Nephron (organoid): ENCODE data around the gene AK8.

Experiments used
- H3K27ac Mint-ChIP-seq, 3 experiments: 2 replicates each; pipeline ENCODE4 v1.8.0; 2020; ENCODE audit warnings: mixed read lengths in 3 of 3, mild to moderate bottlenecking in 2 of 3, moderate library complexity in 1 of 3
- H3K27me3 Mint-ChIP-seq: 2 replicates; pipeline ENCODE4 v1.8.0; 2021; ENCODE audit warnings: low read depth, mild to moderate bottlenecking, moderate library complexity, mixed read lengths
- H3K36me3 Mint-ChIP-seq: 2 replicates; pipeline ENCODE4 v1.8.0; 2020; ENCODE audit warnings: low read depth, mixed read lengths
- H3K4me1 Mint-ChIP-seq: 2 replicates; pipeline ENCODE4 v1.8.0; 2020; ENCODE audit warnings: mixed read lengths
- H3K4me3 Mint-ChIP-seq, 3 experiments: 2 replicates each; pipeline ENCODE4 v1.8.0; 2020; ENCODE audit warnings: mild to moderate bottlenecking in 3 of 3, mixed read lengths in 3 of 3, moderate library complexity in 2 of 3
- H3K9me3 Mint-ChIP-seq: 2 replicates; pipeline ENCODE4 v1.8.0; 2020; ENCODE audit warnings: mixed read lengths
- TF ChIP-seq, protein P1 (sequence below), 3 experiments: fragments of 200-600 bp; sonication (generic); IDR thresholded peaks; one replicate each; pipeline ENCODE4 v1.5.0; 2021; ENCODE audit warnings: antibody characterized with exemption in 3 of 3; ENCODE audit not compliant: unreplicated experiment in 3 of 3

The AK8 gene

DNA sequence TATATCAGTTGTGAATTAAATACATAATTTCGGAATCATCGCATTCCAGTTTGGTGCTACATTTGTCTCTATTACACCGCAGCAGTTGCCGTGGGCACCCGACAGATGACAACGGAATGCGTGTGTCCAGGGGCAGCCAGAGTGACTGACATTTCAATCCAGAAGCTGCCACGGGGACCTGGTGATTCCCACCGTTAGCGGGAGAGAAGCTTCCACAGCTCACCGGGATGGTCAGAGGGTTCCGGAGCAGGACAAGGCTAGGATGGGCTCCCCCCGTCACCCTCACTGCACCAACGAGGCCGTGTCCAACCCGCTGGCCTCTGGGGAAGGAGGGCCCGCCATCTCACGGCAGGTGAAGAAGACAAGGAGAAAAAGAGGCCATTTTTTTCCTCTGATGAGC is 121.1 kb downstream of the AK8 start:
- Mint-ChIP-seq H3K27ac (no peak overlapping the region), H3K27me3 (peaks cover 9% of the 10 kb centered on the region), H3K36me3 (no peaks in the 10 kb centered on the region), H3K9me3 (no peaks in the 10 kb centered on the region), H3K4me1 (peaks cover 15% of the 10 kb centered on the region), H3K4me3 (no peak overlapping the region)
- TF ChIP-seq, protein P1, sequence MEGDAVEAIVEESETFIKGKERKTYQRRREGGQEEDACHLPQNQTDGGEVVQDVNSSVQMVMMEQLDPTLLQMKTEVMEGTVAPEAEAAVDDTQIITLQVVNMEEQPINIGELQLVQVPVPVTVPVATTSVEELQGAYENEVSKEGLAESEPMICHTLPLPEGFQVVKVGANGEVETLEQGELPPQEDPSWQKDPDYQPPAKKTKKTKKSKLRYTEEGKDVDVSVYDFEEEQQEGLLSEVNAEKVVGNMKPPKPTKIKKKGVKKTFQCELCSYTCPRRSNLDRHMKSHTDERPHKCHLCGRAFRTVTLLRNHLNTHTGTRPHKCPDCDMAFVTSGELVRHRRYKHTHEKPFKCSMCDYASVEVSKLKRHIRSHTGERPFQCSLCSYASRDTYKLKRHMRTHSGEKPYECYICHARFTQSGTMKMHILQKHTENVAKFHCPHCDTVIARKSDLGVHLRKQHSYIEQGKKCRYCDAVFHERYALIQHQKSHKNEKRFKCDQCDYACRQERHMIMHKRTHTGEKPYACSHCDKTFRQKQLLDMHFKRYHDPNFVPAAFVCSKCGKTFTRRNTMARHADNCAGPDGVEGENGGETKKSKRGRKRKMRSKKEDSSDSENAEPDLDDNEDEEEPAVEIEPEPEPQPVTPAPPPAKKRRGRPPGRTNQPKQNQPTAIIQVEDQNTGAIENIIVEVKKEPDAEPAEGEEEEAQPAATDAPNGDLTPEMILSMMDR (IDR thresholded peaks at IDR 0.05; ENCODE audit: unreplicated experiment in 3 of 3), result no peak

DNA sequence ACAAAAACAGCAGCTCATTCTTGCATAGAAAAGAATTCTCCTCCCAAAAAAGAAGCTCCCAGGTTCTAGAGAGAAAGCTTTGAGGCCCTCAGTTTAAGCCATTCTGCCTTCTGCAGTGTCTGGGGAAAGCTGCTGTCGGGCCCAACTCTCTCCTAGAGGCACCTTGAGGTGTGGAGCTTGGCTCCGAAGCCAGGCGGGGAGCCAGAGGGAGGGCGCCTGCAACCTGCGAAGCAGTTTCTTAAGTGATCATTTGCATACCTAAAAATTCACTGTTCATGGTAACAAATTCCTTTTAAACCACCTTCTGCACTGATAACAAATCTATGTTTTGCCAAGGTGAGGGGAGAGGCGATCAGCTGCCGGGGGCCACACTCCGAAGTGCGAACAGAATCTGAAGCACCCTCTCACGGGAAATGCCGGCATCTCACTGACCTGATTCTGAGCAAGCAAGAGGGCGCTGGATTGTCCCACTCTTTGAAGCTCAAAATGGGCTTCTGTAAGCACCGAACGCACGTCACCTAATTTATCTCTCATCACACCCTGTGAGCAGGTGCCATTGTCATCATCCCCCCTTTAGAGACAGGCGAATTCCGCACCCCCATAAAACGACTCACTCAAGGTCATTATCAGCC is 121.8 kb downstream of the AK8 start:
- Mint-ChIP-seq H3K4me3 (no peak overlapping the region), H3K27me3 (peaks cover 9% of the 10 kb centered on the region), H3K9me3 (no peaks in the 10 kb centered on the region), H3K27ac (no peak overlapping the region), H3K4me1 (peaks cover 15% of the 10 kb centered on the region), H3K36me3 (no peaks in the 10 kb centered on the region)
- TF ChIP-seq, protein P1 (IDR thresholded peaks at IDR 0.05; ENCODE audit: unreplicated experiment in 3 of 3), result no peak

DNA sequence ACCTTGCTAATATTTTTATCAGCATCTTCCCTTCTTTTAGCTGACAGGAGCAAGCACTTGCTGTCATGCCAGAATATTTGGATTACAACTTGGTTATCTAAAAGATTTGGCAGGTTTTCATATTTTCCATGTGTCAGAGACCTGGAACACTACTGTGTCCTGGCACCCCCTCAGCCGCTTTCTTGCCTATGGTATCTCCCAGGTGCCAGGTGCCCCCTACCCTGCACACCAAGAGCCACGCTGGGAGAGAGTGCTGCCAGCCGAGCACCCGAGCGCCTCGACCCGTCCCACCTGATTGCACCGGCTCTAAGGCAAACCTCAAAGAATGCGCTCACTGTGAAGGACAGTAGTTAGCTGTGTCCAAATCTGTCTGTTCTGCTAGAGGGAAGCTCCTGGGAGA is 123.0 kb downstream of the AK8 start:
- Mint-ChIP-seq H3K27me3 (peaks cover 13% of the 10 kb centered on the region), H3K4me3 (no peak overlapping the region), H3K27ac (no peak overlapping the region), H3K36me3 (no peaks in the 10 kb centered on the region), H3K4me1 (peaks cover 15% of the 10 kb centered on the region), H3K9me3 (no peaks in the 10 kb centered on the region)
- TF ChIP-seq, protein P1 (IDR thresholded peaks at IDR 0.05; ENCODE audit: unreplicated experiment in 3 of 3), result no peak

DNA sequence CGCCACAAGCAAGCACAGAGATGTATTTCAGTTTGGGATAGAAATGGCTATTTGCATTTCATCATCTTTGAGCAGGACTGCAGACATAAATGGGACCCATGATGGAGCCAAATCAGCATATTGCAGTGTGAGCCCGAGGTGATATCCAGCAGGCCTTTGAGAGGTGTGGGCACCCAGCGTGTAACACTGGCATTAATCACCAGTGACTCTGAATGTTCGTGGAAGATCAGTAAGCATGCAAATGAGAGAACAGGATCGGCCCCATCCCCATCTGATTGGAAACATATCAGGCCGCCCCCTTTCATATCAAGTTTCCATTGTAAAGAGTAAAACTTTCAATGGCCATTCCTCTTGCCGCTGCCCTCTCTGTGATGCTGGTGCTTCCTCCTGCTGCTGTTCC is 123.8 kb downstream of the AK8 start:
- H3K4me3 Mint-ChIP-seq, result no peak overlapping the region
- H3K27ac Mint-ChIP-seq, result no peak overlapping the region
- peaks cover 14% of the 10 kb centered on the region for H3K27me3 Mint-ChIP-seq
- TF ChIP-seq, protein P1 (IDR thresholded peaks at IDR 0.05; ENCODE audit: unreplicated experiment in 3 of 3), result no peak
- H3K36me3 Mint-ChIP-seq, result no peaks in the 10 kb centered on the region
- no peaks in the 10 kb centered on the region for H3K9me3 Mint-ChIP-seq
- H3K4me1 Mint-ChIP-seq, result peaks cover 15% of the 10 kb centered on the region

DNA sequence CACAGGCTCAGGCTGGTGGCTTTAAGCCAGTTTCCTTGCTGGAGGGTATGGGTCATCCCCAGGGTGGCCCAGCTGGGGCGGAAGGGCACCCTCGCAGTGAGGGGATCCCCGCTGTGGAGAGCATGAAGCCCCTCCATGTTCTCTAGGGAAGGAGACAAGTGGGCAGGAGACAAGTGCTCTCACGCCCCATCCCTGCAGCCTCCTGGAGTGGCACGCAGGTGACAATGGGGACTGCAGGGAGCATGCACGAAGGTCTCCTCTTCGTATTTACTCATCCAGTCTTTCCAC is 124.5 kb downstream of the AK8 start:
- Mint-ChIP-seq H3K27me3 (peaks cover 17% of the 10 kb centered on the region), H3K36me3 (no peaks in the 10 kb centered on the region)
- TF ChIP-seq, protein P1 (IDR thresholded peaks at IDR 0.05; ENCODE audit: unreplicated experiment in 3 of 3), result no peak

DNA sequence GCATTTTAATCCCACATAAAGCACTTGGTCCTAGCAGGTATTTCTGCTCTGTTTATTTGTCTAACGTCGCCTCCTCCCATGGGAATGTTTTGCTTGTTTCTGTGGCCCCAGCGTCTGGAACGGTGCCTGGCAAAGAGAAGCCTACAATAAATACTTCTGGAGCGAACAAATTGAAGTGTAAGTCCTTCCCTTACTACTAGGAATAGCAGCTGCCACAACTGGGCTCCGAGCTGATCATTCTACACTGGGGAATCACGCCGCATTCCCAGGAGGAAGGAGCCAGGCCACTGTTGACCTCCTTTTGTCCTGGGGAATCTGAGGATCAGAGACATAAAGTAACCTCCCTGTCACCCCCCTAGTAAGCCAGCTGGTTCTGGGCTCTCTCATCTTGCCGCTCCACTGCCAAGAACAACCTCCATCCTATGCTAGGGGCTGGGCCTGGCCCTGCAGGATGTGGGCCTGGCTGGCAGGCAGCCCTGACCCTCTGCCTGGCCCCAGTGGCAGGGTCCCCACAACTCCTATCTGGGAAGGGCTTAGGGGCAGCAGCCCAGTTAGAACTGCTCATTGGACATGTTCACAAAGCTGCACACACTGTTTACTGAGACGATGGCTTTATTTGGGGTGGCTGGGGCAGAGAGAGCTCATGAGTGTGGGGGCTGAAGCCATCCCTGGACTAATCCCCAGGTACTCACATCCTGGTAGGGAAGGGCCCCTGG is 125.0 kb downstream of the AK8 start:
- no peaks in the 10 kb centered on the region for H3K36me3 Mint-ChIP-seq

More for the DNA sequence above, 124.5 kb downstream of the AK8 start:
- Mint-ChIP-seq H3K9me3 (no peaks in the 10 kb centered on the region), H3K27ac (no peak overlapping the region), H3K4me1 (peaks cover 15% of the 10 kb centered on the region), H3K4me3 (no peak overlapping the region)

More for the DNA sequence above, 125.0 kb downstream of the AK8 start:
- H3K9me3 Mint-ChIP-seq, result no peaks in the 10 kb centered on the region
- peaks cover 17% of the 10 kb centered on the region for H3K27me3 Mint-ChIP-seq
- H3K27ac Mint-ChIP-seq, result peak overlapping the region in 2 of 3 experiments; percentile 12 to 69
- peak overlapping the region in 1 of 3 experiments; percentile 43 for H3K4me3 Mint-ChIP-seq
- peaks cover 15% of the 10 kb centered on the region for H3K4me1 Mint-ChIP-seq
- TF ChIP-seq, protein P1 (IDR thresholded peaks at IDR 0.05; ENCODE audit: unreplicated experiment in 3 of 3), result no peak
